Measurements from ENCODE around the gene ACTL10. TPM values are rescaled to one million over a fixed set of nuclear protein-coding genes. Genes with fewer than 3 reads are reported as not detected.
A peak's percentile ranks its signal among the peaks of the same experiment; 100 is the strongest.

ACTL10 gene
- total RNA-seq, 2 donors from 2014 or later = 2.6 to 3.1 TPM

- Histone ChIP-seq H3K27me3 (replicated peaks; ENCODE audit: insufficient read depth) (no peaks in the 10 kb centered on the region), H3K4me1 (ENCODE audit: control insufficient read depth in 1 of 2, low read depth in 2 of 2) (peaks cover 11 to 19% of the 10 kb centered on the region in 2 donors), H3K36me3 (peaks cover 20% of the 10 kb centered on the region), H3K27ac (no peak overlapping the region), H3K9me3 (no peaks in the 10 kb centered on the region), H3K4me3 (no peak overlapping the region)
- TF ChIP-seq, protein P1, sequence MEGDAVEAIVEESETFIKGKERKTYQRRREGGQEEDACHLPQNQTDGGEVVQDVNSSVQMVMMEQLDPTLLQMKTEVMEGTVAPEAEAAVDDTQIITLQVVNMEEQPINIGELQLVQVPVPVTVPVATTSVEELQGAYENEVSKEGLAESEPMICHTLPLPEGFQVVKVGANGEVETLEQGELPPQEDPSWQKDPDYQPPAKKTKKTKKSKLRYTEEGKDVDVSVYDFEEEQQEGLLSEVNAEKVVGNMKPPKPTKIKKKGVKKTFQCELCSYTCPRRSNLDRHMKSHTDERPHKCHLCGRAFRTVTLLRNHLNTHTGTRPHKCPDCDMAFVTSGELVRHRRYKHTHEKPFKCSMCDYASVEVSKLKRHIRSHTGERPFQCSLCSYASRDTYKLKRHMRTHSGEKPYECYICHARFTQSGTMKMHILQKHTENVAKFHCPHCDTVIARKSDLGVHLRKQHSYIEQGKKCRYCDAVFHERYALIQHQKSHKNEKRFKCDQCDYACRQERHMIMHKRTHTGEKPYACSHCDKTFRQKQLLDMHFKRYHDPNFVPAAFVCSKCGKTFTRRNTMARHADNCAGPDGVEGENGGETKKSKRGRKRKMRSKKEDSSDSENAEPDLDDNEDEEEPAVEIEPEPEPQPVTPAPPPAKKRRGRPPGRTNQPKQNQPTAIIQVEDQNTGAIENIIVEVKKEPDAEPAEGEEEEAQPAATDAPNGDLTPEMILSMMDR (IDR thresholded peaks at IDR 0.05) = no peak
- ATAC-seq (ENCODE audit: insufficient number of reproducible peaks, low FRiP score, low read depth) (no peak), DNase-seq (ENCODE audit: low spot score) (no peak)
Measured at GRCh38 chr20:33660035-33660684, 6.6 kb upstream of the ACTL10 start.

GRCh38 chr20:33660685-33661058, 6.1 kb upstream of the ACTL10 start:
- DNase-seq (ENCODE audit: low spot score) (no peak), ATAC-seq (ENCODE audit: insufficient number of reproducible peaks, low FRiP score, low read depth) (no peak)
- Histone ChIP-seq H3K9me3 (no peaks in the 10 kb centered on the region), H3K4me1 (ENCODE audit: control insufficient read depth in 1 of 2, low read depth in 2 of 2) (peaks cover 11 to 19% of the 10 kb centered on the region in 2 donors), H3K27ac (no peak overlapping the region), H3K27me3 (replicated peaks; ENCODE audit: insufficient read depth) (no peaks in the 10 kb centered on the region), H3K36me3 (peaks cover 20% of the 10 kb centered on the region), H3K4me3 (no peak overlapping the region)
- TF ChIP-seq, protein P1 (IDR thresholded peaks at IDR 0.05) = no peak

DNA sequence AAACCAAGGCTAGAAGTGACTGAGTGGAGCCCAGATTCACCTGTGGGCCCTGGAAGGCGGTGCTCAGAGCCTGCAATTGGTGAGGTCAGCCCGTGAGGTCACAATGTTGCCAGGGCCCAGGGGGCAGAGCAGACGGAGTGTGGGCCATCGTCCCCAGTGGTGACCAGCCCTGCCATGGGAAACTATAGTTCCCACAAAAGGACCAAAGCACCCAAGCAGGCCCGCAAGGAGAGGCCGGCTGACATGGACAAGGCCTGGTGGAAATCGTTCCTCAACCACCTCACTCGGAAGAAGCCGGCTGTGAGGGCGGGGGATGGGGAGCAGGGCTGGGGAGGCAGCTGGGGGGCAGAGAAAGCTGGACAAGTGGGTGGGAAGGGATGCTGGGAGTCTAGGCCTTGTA, 4.6 kb upstream of the ACTL10 start, which contains the start of gene C20orf144:
TSS of gene C20orf144 (plus strand) at position 156 of the 400 bp plus-strand sequence. CDS start at position 175, 19 bp downstream.
- no peak for DNase-seq (ENCODE audit: low spot score)
- Histone ChIP-seq H3K4me3 (peak within 1 kb of the TSS; percentile 96), H3K27me3 (replicated peaks; ENCODE audit: insufficient read depth) (no peaks in the 10 kb centered on the region), H3K9me3 (no peaks in the 10 kb centered on the region), H3K4me1 (ENCODE audit: control insufficient read depth in 1 of 2, low read depth in 2 of 2) (peaks cover 11 to 29% of the 10 kb centered on the region in 2 donors), H3K27ac (peak within 1 kb of the TSS; percentile 93 to 94), H3K36me3 (peaks cover 20% of the 10 kb centered on the region)
- no peak for ATAC-seq (ENCODE audit: insufficient number of reproducible peaks, low FRiP score, low read depth)
- TF ChIP-seq, protein P1 (IDR thresholded peaks at IDR 0.05) = no peak

DNA sequence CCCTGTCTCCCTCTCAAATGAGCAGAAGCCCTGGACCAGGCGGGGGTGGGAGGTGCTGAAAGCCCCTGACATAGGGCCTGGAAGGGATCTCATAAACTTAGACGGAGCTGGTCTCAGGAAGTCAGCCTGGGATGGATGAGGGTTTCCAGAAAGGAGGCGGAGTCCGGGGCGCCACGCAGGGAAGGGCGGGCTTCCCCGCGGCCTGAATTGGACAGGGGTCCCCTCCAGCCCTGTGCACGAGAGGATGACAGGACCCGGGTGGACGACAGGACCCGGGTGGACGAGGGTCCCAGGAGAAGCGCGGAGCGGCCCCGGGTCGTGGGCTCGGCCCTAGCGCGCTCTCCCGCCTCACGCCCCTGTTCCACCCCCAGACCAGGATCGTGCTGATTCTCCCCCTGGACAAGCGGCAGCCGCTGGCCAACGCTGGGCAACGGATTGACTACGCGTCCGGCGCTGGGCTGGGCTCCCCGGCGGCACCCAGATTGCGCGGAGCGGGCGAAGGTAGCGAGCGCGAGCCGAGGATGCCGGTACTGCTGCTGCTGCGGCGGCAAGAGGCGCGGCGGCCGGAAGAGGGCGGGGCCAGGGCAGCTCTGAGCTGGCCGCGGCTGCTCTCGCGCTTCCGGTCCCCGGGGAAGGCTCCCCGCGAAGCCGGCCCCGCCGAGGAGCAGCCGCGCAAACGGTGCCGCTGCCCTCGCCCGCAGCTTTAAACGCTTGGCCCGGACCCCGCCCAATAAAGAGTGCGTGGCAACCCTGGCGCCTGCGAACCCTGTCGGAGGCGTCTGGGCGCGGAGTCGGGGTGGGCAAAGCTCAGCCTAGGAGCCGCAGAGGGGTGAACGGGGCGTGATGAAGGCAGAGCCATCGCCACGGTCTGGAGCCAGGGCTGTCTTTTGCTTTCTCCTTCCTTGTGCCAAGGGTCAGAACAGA, 3.3 kb upstream of the ACTL10 start:
- DNase-seq (ENCODE audit: low spot score) (no peak), ATAC-seq (ENCODE audit: insufficient number of reproducible peaks, low FRiP score, low read depth) (no peak)
- TF ChIP-seq, protein P1 (IDR thresholded peaks at IDR 0.05) = no peak
- Histone ChIP-seq H3K36me3 (peaks cover 16% of the 10 kb centered on the region), H3K4me3 (peak overlapping the region; percentile 96), H3K9me3 (no peaks in the 10 kb centered on the region), H3K4me1 (ENCODE audit: control insufficient read depth in 1 of 2, low read depth in 2 of 2) (peaks cover 16 to 41% of the 10 kb centered on the region in 2 donors), H3K27me3 (replicated peaks; ENCODE audit: insufficient read depth) (no peaks in the 10 kb centered on the region), H3K27ac (peak overlapping the region; percentile 93 to 94)
